Mesothelial cell of epicardium (in vitro differentiated cells): Measurements from ENCODE around the gene STAMBP. TPM values are rescaled to one million over a fixed set of nuclear protein-coding genes. Genes with fewer than 3 reads are reported as not detected.

Experiments used
- DNase-seq, 2 experiments: peaks; one replicate each; pipeline ENCODE4 v3.0.0; 2021; ENCODE audit warnings: low spot score in 2 of 2; ENCODE audit not compliant: unreplicated experiment in 2 of 2
- H3K27ac Mint-ChIP-seq: 2 replicates; pipeline ENCODE4 v1.8.0; 2021; ENCODE audit warnings: mixed read lengths
- H3K27me3 Mint-ChIP-seq: 2 replicates; pipeline ENCODE4 v1.8.0; 2021; ENCODE audit warnings: low read depth, mixed read lengths
- H3K36me3 Mint-ChIP-seq: 2 replicates; pipeline ENCODE4 v1.8.0; 2021; ENCODE audit warnings: mixed read lengths
- H3K4me1 Mint-ChIP-seq: 2 replicates; pipeline ENCODE4 v1.8.0; 2021; ENCODE audit warnings: mixed read lengths
- H3K4me3 Mint-ChIP-seq: 2 replicates; pipeline ENCODE4 v1.8.0; 2021; ENCODE audit warnings: mild to moderate bottlenecking, moderate library complexity, mixed read lengths
- H3K9me3 Mint-ChIP-seq: 2 replicates; pipeline ENCODE4 v1.8.0; 2021; ENCODE audit warnings: mixed read lengths
- CTCF ChIP-seq: fragments of 200-600 bp; sonication (generic); IDR thresholded peaks from one replicate; pipeline ENCODE4 v1.5.0; 2021; ENCODE audit warnings: antibody characterized with exemption; ENCODE audit not compliant: unreplicated experiment
- total RNA-seq: library from RNA; stranded (reverse); gene quantifications from 3 replicates; pipeline ENCODE4 v1.2.1, GENCODE V29; 2021

Gene STAMBP
- total RNA-seq, 1 donor from 2014 or later: 33.2 TPM

- no peak for TF ChIP-seq CTCF
- H3K27ac Mint-ChIP-seq: no peak overlapping the region
- H3K4me3 Mint-ChIP-seq: no peak overlapping the region
- no peaks in the 10 kb centered on the region for H3K9me3 Mint-ChIP-seq
- H3K27me3 Mint-ChIP-seq: peaks cover 58% of the 10 kb centered on the region
- no peaks in the 10 kb centered on the region for H3K36me3 Mint-ChIP-seq
- no peaks in the 10 kb centered on the region for H3K4me1 Mint-ChIP-seq
- DNase-seq: no peak
These were observed 16.1 kb upstream of the STAMBP start for GRCh38 chr2:73812635-73813034.

GRCh38 chr2:73818296-73818695 lies 10.5 kb upstream of the STAMBP start:
- H3K27me3 Mint-ChIP-seq: peaks cover 66% of the 10 kb centered on the region
- H3K9me3 Mint-ChIP-seq: no peaks in the 10 kb centered on the region
- no peaks in the 10 kb centered on the region for H3K36me3 Mint-ChIP-seq
- no peak overlapping the region for H3K4me3 Mint-ChIP-seq
- no peak for TF ChIP-seq CTCF
- no peaks in the 10 kb centered on the region for H3K4me1 Mint-ChIP-seq
- no peak overlapping the region for H3K27ac Mint-ChIP-seq
- DNase-seq: no peak

- DNase-seq: no peak
- Mint-ChIP-seq H3K27ac (no peak overlapping the region), H3K4me3 (no peak overlapping the region), H3K36me3 (no peaks in the 10 kb centered on the region), H3K27me3 (peaks cover 53% of the 10 kb centered on the region), H3K9me3 (no peaks in the 10 kb centered on the region), H3K4me1 (no peaks in the 10 kb centered on the region)
- TF ChIP-seq CTCF: no peak
These were observed 7.5 kb upstream of the STAMBP start for GRCh38 chr2:73821227-73821626.

GRCh38 chr2:73821669-73822068 lies 7.1 kb upstream of the STAMBP start:
- DNase-seq: no peak
- no peak for TF ChIP-seq CTCF

GRCh38 chr2:73822276-73822675 lies 6.5 kb upstream of the STAMBP start:
- no peak for TF ChIP-seq CTCF
- H3K27me3 Mint-ChIP-seq: peaks cover 54% of the 10 kb centered on the region
- no peak overlapping the region for H3K27ac Mint-ChIP-seq
- no peaks in the 10 kb centered on the region for H3K9me3 Mint-ChIP-seq
- DNase-seq: no peak
- no peak overlapping the region for H3K4me3 Mint-ChIP-seq
- no peaks in the 10 kb centered on the region for H3K36me3 Mint-ChIP-seq
- H3K4me1 Mint-ChIP-seq: no peaks in the 10 kb centered on the region

More at GRCh38 chr2:73821669-73822068, 7.1 kb upstream of the STAMBP start:
- H3K4me1 Mint-ChIP-seq: no peaks in the 10 kb centered on the region
- H3K27ac Mint-ChIP-seq: no peak overlapping the region
- peaks cover 52% of the 10 kb centered on the region for H3K27me3 Mint-ChIP-seq
- no peaks in the 10 kb centered on the region for H3K9me3 Mint-ChIP-seq
- H3K4me3 Mint-ChIP-seq: no peak overlapping the region
- H3K36me3 Mint-ChIP-seq: no peaks in the 10 kb centered on the region

- peaks cover 54% of the 10 kb centered on the region for H3K27me3 Mint-ChIP-seq
- H3K27ac Mint-ChIP-seq: no peak overlapping the region
- H3K36me3 Mint-ChIP-seq: no peaks in the 10 kb centered on the region
- H3K9me3 Mint-ChIP-seq: no peaks in the 10 kb centered on the region
- H3K4me1 Mint-ChIP-seq: no peaks in the 10 kb centered on the region
- H3K4me3 Mint-ChIP-seq: no peak overlapping the region
- TF ChIP-seq CTCF: no peak
- DNase-seq: no peak
These were observed 5.8 kb upstream of the STAMBP start for GRCh38 chr2:73822991-73823390.
